HG03097 (cell line): ENCODE data around the gene BIN1.

ENCODE experiments used
- ATAC-seq: cut with Tn5 transposase; IDR thresholded peaks from one replicate; pipeline ENCODE4 v1.9.1; 2021; ENCODE audit not compliant: unreplicated experiment, low FRiP score

The BIN1 gene

GRCh38 chr2:127106991-127107621 lies at the start of gene BIN1:
Gene BIN1, minus strand, starts transcription at chr2:127107154. Its CDS starts 211 bp downstream, at chr2:127106943.
- ATAC-seq, result peak; percentile 87

DNA sequence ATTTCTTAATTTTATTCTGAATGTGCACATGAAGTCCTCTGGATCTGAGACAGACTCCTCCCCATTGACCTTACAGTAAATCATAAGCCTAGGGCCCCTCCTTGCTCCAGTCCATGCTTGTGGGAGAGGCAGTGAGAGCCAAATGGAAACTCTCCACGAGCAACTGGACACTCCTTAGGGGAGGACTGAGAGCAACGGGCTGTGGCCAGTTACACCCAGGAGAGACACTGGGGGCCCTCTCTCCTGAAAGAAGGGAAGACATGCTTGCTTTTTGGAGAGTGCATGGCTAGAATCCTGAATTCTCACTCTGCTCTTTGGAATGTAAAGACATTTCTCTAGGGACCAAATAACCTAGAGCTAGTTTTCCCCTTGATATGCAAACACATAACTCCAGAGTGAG lies 49.0 kb upstream of the BIN1 start:
- no peak for ATAC-seq

- ATAC-seq, result no peak
Measured at GRCh38 chr2:127155028-127155581, 48.2 kb upstream of the BIN1 start.

- no peak for ATAC-seq
Measured at GRCh38 chr2:127154396-127154795, 47.4 kb upstream of the BIN1 start.

- ATAC-seq, result no peak
Measured at GRCh38 chr2:127153691-127154158, 46.8 kb upstream of the BIN1 start.

DNA sequence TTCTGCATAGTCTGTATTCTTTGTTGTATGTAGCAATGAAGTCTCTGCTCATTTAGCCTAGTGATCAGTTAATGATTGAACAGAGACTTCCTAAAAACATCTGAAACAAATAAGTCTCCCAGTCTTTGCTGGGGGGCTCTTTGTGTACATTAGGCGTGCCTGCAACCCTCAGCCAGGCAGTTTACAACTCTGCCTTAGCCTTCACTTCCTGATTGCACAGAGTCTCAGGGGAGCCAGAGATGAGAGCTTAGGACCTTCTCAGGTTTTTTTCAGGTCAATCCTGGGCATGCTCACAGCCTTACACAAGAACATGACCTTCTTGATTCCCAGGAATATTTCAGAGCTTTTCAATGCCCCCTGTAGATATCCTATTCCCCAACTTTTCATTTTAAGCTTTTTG lies 44.0 kb upstream of the BIN1 start:
- ATAC-seq, result no peak

DNA sequence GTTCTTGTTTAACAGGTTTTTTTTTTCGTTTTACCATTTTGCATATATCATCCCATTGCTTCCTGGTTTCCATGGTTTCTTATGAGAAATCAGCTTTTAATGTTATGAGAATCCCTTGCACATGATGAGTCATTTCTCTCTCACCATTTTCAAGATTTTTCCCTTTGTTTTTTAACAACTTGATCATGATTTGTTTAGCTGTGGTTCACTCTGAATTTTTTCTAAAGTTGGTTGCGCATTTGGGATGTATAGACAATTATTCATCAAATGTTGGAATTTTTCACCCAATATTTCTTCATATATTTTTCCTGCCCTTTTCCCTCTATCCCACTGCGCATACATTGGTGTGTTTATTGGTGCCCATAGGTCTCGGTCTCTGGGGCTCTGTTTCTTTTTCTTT lies 42.4 kb upstream of the BIN1 start:
- ATAC-seq, result no peak

DNA sequence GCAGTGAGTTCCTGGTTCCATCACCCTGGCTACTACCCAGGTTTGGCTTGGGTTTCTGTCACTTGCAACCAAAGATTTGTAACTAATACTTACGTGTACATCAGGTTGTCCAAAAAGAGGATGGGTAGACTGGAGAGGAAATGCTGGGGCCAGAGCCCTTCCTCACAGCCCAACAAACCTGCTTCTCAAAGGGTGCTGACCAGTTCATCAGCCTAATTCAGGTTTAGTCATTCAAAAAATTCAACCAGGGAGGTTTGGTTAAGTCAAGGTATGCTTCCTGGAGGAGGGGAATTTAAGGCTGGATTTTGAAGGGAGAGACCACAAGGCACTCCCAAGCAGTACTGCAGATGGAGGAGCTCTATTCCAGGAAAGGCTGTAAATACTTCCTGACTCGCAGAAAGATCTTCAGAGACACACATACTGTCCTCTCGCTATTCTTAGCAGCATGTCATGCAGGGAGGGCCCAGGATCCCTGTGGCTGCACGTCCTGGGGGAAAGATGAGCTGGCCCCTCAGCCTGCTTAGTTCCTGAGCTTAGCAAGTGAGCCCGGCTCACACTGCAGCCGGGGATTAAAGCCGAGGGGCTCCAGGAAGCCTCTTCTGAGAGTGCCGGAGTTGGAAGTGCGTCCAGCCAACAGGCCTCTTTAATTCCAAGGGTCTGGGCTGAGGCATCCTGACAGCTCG lies 40.0 kb upstream of the BIN1 start:
- no peak for ATAC-seq

DNA sequence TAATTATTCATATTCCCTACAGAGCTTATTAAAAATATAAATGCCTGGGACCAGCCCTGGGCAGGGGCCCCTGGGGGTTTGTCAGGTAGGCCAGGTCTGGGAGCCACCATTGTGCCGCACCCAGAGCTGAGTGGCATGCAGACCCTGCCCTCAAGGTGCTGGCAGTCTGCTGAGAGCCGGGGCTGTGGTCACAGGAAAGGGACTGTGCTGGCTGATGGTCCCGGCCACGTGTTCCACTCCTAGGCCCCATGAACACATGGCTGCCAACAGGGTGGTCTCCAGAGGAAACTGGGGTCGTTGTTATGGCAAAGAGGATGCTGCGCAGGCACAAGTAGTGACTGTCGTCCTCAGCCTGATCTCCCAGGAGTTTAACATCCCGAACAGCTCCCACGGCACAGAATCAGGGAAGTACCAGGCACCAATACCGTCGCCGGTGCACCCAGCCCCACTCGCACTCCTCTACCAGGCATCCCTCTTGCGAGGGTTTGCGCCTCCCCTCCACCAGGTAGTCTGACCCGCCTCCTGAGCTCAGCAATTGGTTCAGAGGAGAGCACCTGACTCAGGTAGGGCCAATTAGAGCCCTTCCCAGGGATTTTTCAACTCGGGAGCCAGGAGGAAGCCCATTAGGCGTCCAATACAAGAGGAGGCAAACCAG lies 39.2 kb upstream of the BIN1 start:
- ATAC-seq, result no peak

DNA sequence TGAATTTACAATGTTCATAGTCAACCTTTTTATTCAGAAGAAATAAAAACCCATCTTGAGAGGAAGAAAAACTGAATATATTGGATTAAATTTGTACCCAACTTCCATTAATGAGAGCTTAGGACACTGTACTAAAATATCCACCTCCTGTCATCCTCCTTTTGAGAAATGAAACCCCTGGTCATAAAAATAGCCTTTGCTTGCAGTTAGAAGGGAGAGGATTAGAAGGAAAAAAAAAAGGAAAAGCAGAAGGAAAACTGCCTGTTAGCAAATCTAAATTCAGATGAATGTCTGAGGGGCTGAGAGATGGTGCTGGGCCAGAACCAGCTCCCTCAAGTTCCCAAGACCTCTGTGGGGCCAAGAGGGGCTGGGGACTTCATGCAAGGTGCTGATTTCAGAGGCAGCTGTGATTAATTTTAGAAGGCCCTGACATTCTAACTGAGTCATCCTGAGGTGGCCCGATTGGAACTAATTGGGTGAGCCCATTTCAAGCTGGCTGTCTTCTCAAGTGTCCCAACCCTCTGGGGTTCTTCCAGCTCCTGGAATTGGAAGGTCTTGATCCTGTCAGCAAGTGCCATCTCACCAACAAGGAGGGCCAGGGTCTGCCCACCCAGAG lies 38.4 kb upstream of the BIN1 start:
- no peak for ATAC-seq

- no peak for ATAC-seq
Measured at GRCh38 chr2:127143841-127144782, 37.2 kb upstream of the BIN1 start.

GRCh38 chr2:127142663-127143630 lies 36.0 kb upstream of the BIN1 start:
- no peak for ATAC-seq

- ATAC-seq, result no peak
Measured at GRCh38 chr2:127140538-127140937, 33.6 kb upstream of the BIN1 start.

DNA sequence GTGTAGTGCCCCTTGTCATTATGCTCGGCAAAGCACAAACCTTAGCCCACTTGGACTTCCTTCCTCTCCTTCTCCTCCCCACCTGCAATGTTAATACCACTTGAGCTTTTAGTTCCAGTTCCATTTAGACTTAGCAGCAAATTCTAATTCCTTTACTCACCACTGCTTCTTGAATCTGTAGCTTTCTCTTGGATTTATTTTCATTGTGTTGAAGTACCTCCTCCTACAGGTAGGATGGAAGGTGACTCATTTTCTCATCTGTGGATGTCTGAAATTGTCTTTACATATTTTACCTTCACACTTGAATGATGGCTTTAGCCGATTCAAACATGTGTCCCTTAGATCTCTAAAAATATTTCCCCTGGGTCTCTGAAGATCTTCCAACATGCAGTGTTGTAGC lies 32.8 kb upstream of the BIN1 start:
- no peak for ATAC-seq

DNA sequence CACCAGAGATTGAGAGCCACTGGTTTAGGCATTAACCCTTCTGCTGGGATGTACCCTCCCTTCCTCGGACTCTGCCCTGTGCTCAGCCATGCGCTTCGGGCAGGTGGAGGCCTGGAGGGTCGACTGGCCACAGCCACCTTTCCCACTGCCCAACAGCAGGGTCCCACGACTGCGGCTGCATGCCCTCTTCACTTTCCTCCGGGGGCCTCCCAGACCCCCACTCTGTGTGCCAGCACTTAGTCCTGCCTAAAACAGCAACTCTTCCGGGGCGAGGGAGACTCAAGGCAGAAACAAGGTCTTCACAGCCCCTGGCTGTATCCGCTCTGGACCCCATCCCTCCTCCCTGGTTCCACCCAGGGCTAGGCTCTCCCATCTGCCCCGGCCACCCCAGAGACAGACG lies 31.3 kb upstream of the BIN1 start:
- no peak for ATAC-seq

DNA sequence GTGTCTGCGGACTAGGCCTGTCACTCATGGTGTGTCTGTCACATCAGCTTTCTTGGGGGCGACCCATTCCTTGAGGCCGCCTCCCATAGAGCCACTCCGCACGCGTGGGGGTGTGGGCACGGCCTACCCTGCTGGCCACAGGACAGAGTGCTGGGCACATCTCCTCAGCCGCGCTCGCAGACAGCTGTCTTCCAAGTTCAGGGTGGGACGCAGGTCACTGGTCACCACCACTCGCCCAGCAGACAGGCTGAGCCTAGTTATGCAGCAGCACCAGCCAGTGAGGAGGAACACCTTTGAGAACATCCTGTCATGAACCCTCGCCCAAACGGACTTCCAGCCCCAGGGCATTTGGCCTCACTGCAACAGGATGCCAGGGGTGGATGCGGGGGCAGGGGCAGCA lies 30.8 kb upstream of the BIN1 start:
- ATAC-seq, result no peak

GRCh38 chr2:127137225-127137624 lies 30.3 kb upstream of the BIN1 start:
- ATAC-seq, result no peak

GRCh38 chr2:127134833-127135830 lies 28.2 kb upstream of the BIN1 start:
- ATAC-seq, result no peak
